IPS-18c (cell line): Measurements from ENCODE around the gene AKR1C3.
"Not testable (repeated sequence)": the region's sequence is repeated elsewhere in the genome, so short reads cannot be mapped to it uniquely, and the experiment has no call there.

Experiments
- H3K4me3 ChIP-seq: 2 replicates; pipeline ENCODE4 v1.7.0; 2013; ENCODE audit warnings: low read depth, mild to moderate bottlenecking, low read length, moderate library complexity; ENCODE audit not compliant: insufficient read depth
- H3K9me3 ChIP-seq: one replicate; pipeline ENCODE4 v1.6.1; 2013; ENCODE audit warnings: mild to moderate bottlenecking, low read length, moderate library complexity; ENCODE audit not compliant: control insufficient read depth, insufficient read depth

The AKR1C3 gene

DNA sequence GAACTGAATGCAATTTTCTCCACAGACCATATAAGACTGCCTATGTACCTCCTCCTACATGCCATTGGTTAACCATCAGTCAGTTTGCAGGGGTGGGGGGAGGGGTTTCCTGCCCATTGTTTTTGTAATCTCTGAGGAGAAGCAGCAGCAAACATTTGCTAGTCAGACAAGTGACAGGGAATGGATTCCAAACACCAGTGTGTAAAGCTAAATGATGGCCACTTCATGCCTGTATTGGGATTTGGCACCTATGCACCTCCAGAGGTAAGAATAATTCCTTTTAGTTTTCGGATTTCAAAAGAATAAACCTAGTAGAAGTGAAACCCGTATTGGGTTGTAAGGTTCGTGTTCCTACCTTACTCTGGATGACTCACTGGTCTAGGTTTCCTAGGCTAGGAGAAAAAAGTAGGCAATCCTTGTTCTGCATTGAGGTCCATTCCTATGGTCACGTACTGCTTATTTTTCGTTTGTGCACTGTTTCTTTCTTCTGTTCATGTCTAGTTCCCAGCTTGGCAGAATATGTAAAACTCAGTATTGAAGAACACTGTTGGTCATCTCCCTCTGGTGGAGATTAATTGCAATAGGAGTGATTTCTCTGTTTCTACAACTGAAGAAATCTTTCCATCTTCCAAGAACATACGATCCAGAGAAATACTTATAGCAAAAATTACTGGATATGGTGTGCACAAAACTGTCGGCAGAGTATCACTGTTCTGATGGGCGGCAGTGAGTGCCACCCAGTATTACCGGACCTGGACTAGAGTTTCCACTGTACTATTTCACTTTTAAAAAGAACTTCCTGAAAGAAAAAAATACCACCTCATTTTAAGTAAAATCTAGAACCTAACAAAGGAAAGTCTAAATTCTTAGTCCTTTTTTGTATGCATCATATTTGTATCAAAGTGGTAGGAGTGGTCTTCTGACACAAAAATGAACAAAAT is at the start of gene AKR1C3:
AKR1C3 (plus strand) TSS at position 150 of the 941 bp plus-strand sequence; CDS start at position 181, 31 bp downstream.
- H3K4me3 ChIP-seq: no peak within 1 kb of the TSS
- H3K9me3 ChIP-seq: no peaks in the 10 kb centered on the region

- Histone ChIP-seq H3K4me3 (no peak overlapping the region), H3K9me3 (peaks cover 3% of the 10 kb centered on the region)
Observed at GRCh38 chr10:5045095-5045494, 49.1 kb upstream of the AKR1C3 start.

- Histone ChIP-seq H3K4me3 (no peak overlapping the region), H3K9me3 (peaks cover 3% of the 10 kb centered on the region)
Observed at GRCh38 chr10:5046410-5046809, 47.8 kb upstream of the AKR1C3 start.

GRCh38 chr10:5047055-5047454 is 47.2 kb upstream of the AKR1C3 start:
- H3K9me3 ChIP-seq, H3K4me3 ChIP-seq: not testable (repeated sequence)

DNA sequence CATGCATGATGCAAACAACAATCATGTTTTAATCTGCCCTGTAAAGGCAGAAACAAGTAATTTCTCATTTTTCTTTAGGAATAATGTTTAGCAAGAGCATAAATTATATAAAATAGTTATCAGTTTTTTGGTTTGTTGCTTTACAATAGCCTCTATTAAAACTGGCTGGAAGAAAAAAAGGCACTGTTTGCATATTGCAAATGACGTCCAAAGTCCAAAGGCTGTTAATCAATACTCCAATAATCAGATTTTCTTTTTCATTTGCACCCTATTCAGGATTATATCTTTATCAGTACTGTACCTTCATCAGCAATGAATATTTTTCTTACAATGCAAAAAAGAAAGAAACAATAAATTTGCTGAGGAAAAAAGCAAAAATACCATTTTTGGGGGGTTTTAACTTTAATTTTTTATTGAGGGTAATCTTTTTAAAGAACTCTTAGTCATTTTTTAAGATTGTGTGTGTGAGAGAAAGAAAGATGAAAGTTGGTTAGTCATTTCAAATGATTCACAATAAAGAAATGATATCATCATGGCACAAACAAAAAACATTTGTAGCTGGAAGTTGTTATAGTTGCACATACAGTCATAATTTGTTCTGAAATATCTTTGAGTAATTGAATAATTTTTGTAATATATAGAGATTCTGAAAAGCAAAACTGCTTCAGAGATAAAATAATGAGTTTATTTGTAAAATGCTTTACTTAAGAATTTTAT is 46.1 kb upstream of the AKR1C3 start:
- Histone ChIP-seq H3K9me3 (peaks cover 3% of the 10 kb centered on the region), H3K4me3 (no peak overlapping the region)

- not testable (repeated sequence) for H3K9me3 ChIP-seq, H3K4me3 ChIP-seq
Observed at GRCh38 chr10:5052951-5053500, 41.2 kb upstream of the AKR1C3 start.

DNA sequence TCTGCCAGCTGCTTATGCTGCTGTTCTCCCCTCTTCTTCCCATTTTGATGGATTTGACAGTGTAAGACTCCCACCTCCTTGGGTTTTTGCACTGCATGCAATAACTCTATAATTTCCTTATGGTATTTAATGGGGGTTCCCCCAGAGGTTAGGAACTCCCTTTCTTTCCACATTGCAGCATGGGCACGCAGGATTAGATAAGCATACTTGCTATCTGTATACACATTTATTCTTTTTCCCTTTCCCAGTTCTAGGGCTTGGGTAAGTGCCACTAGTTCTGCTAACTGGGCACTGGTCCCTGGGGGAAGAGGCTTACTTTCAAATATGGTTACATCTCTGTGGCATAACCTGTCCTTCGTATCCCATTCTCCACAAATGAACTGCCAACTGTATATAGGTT is 39.4 kb upstream of the AKR1C3 start:
- H3K9me3 ChIP-seq, H3K4me3 ChIP-seq: not testable (repeated sequence)

GRCh38 chr10:5059267-5059666 is 34.9 kb upstream of the AKR1C3 start:
- H3K9me3 ChIP-seq, H3K4me3 ChIP-seq: not testable (repeated sequence)

DNA sequence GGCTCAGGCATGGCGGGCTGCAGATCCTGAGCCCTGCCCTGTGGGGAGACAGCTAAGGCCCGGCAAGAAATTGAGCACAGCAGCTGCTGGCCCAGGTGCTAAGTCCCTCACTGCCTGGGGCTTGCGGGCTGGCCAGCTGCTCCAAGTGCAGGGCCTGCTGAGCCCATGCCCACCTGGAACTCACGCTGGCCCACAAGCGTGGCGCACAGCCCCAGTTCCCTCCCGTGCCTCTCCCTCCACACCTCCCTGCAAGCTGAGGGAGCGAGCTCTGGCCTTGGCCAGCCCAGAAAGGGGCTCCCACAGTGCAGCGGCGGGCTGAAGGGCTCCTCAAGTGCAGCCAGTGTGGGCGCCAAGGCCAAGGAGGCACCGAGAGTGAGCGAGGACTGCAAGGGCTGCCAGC is 33.4 kb upstream of the AKR1C3 start:
- H3K4me3 ChIP-seq, H3K9me3 ChIP-seq: not testable (repeated sequence)

DNA sequence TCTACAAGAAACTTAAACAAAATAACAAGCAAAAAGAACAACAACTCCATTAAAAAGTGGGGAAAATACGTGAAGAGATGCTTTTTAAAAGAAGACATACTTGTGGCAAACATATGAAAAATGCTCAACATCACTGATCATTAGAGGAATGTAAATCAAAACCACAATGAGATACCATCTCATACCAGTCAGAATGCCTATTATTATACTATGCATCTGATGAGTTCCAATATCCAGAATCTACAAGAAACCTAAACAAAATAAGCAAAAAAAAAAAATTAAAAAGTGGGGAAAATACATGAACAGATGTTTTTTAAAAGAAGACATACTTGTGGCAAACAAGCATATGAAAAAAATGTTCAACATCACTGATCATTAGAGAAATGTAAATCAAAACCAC is 29.6 kb upstream of the AKR1C3 start:
- H3K4me3 ChIP-seq: no peak overlapping the region
- H3K9me3 ChIP-seq: no peaks in the 10 kb centered on the region

- Histone ChIP-seq H3K9me3 (peaks cover 5% of the 10 kb centered on the region), H3K4me3 (no peak overlapping the region)
Observed at GRCh38 chr10:5068274-5068984, 25.8 kb upstream of the AKR1C3 start.

DNA sequence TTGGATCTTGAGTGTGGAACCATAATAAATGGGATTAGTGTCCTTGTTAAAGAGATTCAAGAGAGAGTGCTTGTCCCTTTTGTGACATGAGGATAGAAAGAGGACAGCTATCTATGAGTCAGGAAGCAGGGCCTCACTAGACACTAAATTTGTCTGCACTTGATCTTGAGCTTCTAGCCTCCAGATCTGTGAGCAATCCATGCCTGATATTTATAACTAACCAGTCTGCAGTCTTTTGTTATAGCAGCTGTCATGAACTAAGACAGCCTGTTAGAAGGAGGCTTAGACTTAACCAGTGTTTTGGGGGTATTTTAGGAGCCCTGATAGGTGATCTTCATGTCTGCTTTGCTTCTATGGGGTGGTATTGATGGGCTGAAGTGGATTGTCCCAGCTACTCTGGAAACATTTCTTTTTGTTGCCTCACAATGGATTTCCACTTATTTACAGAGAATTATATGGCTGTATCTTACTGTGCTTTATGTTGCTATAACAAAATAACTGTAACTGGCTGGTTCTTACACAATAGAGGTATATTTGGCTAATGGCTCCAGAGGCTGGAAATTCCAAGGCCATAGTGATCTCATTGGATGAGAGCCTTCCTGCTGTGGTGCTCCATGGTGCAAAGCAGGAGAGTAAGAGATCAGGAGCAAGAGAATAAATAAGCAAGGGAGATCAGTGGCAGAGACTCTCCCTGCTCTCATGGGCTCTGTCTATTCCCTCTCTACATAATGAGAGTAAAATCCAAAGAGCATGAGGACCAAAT is 23.4 kb upstream of the AKR1C3 start:
- H3K9me3 ChIP-seq: peaks cover 5% of the 10 kb centered on the region
- no peak overlapping the region for H3K4me3 ChIP-seq

DNA sequence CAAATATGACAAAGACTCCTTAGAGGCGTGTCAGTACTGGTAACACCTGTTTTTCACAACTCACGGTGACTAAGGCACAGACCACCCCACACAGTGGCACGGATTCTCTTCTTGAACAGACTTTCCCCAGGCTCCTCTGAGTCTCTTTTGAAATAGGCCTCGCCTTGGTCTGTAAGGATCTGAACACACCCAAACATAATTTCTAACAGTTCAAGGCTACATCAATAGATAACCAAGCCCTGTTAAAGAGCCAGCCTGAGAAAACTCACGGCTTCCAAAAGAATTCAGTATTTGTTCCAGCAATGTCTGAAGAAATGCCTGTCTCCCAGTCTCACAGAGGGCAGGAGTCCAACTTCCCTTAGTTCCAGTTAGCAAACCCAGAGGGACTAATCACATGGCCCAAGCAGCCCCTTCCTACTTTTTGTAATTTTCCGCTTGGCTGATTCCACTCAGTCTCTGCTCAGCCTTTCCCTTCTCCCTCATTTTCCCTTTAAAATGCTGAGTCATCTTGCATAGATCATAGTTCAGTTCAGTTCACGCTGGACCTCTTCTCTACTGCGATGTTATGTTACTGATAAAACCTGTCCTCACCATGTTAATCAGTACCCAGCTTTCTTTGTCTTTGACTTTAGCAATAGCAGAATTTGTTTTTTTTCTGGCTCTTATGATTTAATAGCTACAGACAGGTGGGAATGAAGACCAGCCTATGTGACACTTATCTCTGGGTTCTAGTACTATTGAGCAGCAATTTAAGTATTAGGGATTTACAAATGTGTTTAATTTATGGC is 22.6 kb upstream of the AKR1C3 start:
- no peak overlapping the region; the same call in 1 of the 2 replicates for H3K4me3 ChIP-seq
- H3K9me3 ChIP-seq: peaks cover 5% of the 10 kb centered on the region

GRCh38 chr10:5073659-5074058 is 20.6 kb upstream of the AKR1C3 start:
- H3K9me3 ChIP-seq: peaks cover 5% of the 10 kb centered on the region

GRCh38 chr10:5076615-5077014 is 17.6 kb upstream of the AKR1C3 start:
- no peak overlapping the region for H3K4me3 ChIP-seq
- H3K9me3 ChIP-seq: no peaks in the 10 kb centered on the region

More at GRCh38 chr10:5073659-5074058, 20.6 kb upstream of the AKR1C3 start:
- no peak overlapping the region for H3K4me3 ChIP-seq

- Histone ChIP-seq H3K4me3 (no peak overlapping the region), H3K9me3 (no peaks in the 10 kb centered on the region)
Observed at GRCh38 chr10:5078547-5079180, 15.6 kb upstream of the AKR1C3 start.
